Activated CD4-positive, alpha-beta memory T cell treated with anti-CD3 and anti-CD28 coated beads for 36 hours (primary cell): ENCODE results near the gene C12orf60. TPM values are rescaled to one million over a fixed set of nuclear protein-coding genes. Genes with fewer than 3 reads are reported as not detected.

Experiments
- CTCF ChIA-PET: fragments of 350-600 bp; sonication (Branson Sonifier 250); formaldehyde crosslinking; loops from one replicate; lab custom pipeline; 2021; ENCODE audit warnings: antibody characterized with exemption, inconsistent platforms; lab: Charles Lee
- POLR2A ChIA-PET: fragments of 350-600 bp; sonication (Branson Sonifier 250); formaldehyde crosslinking; loops from one replicate; lab custom pipeline; 2021; ENCODE audit warnings: antibody characterized with exemption; lab: Charles Lee
- DNase-seq: peaks from one replicate; pipeline ENCODE4 v3.0.0-alpha.2; 2020
- H3K27ac Mint-ChIP-seq: one replicate; pipeline ENCODE4 v1.8.0; 2021; ENCODE audit warnings: mixed read lengths
- H3K27me3 Mint-ChIP-seq: one replicate; pipeline ENCODE4 v1.8.0; 2021; ENCODE audit warnings: mixed read lengths
- H3K36me3 Mint-ChIP-seq: one replicate; pipeline ENCODE4 v1.8.0; 2021; ENCODE audit warnings: mixed read lengths
- H3K4me1 Mint-ChIP-seq: one replicate; pipeline ENCODE4 v1.8.0; 2021; ENCODE audit warnings: low read depth, mixed read lengths
- H3K4me3 Mint-ChIP-seq: one replicate; pipeline ENCODE4 v1.8.0; 2021; ENCODE audit warnings: mild to moderate bottlenecking, mixed read lengths
- H3K9me3 Mint-ChIP-seq: one replicate; pipeline ENCODE4 v1.8.0; 2021; ENCODE audit warnings: mixed read lengths
- intact Hi-C: fragments of 100-400 bp; cut with micrococcal nuclease; formaldehyde crosslinking; loops from one replicate; pipeline ENCODE4 v1.15.1; 2023
- total RNA-seq, 2 experiments: library from RNA; stranded (reverse); gene quantifications; one replicate each; pipeline ENCODE4 v1.2.3, GENCODE V29; 2021

C12orf60 gene
- total RNA-seq, 2 experiments from 2014 or later: 3.3 to 3.4 TPM

GRCh38 chr12:14836336-14837210, 33.1 kb downstream of the C12orf60 start:
- H3K9me3 Mint-ChIP-seq: no peaks in the 10 kb centered on the region
- H3K4me1 Mint-ChIP-seq: no peaks in the 10 kb centered on the region
- no peaks in the 10 kb centered on the region for H3K36me3 Mint-ChIP-seq
- intact Hi-C loops: no loop called here
- ChIA-PET CTCF (interaction anchor here (0.8 to 1.5 kb wide), 2 partner anchors 9 to 158 kb away, joined by 3 to 7 read pairs; no protein-coding TSS in a partner anchor), POLR2A (no interaction called here)
- peaks cover 16% of the 10 kb centered on the region for H3K27me3 Mint-ChIP-seq
- no peak overlapping the region for H3K27ac Mint-ChIP-seq
- H3K4me3 Mint-ChIP-seq: no peak overlapping the region
- DNase-seq: no peak

- no peak overlapping the region for H3K27ac Mint-ChIP-seq
- intact Hi-C loops: no loop called here
- POLR2A ChIA-PET: no interaction called here
- no peak overlapping the region for H3K4me3 Mint-ChIP-seq
- H3K9me3 Mint-ChIP-seq: no peaks in the 10 kb centered on the region
- no peaks in the 10 kb centered on the region for H3K36me3 Mint-ChIP-seq
- peaks cover 9% of the 10 kb centered on the region for H3K27me3 Mint-ChIP-seq
- CTCF ChIA-PET: interaction anchor here (2.1 kb wide), 1 partner anchor 156 kb away, joined by 6 read pairs; no protein-coding TSS in a partner anchor
- DNase-seq: no peak
- no peaks in the 10 kb centered on the region for H3K4me1 Mint-ChIP-seq
Measured at GRCh38 chr12:14839262-14839661, 35.8 kb downstream of the C12orf60 start.

- CTCF ChIA-PET: interaction anchor here (0.8 to 2.1 kb wide), 2 partner anchors 121 to 155 kb away, joined by 3 to 6 read pairs; no protein-coding TSS in a partner anchor
- Mint-ChIP-seq H3K4me3 (no peak overlapping the region), H3K4me1 (no peaks in the 10 kb centered on the region), H3K9me3 (no peaks in the 10 kb centered on the region), H3K27me3 (peaks cover 9% of the 10 kb centered on the region), H3K36me3 (no peaks in the 10 kb centered on the region), H3K27ac (no peak overlapping the region)
- no peak for DNase-seq
- intact Hi-C loops: no loop called here
- POLR2A ChIA-PET: no interaction called here
Measured at GRCh38 chr12:14840616-14841015, 37.1 kb downstream of the C12orf60 start.

GRCh38 chr12:14841761-14842160, 38.3 kb downstream of the C12orf60 start:
- no peaks in the 10 kb centered on the region for H3K9me3 Mint-ChIP-seq
- ChIA-PET POLR2A (no interaction called here), CTCF (no interaction called here)
- H3K4me1 Mint-ChIP-seq: no peaks in the 10 kb centered on the region
- intact Hi-C loops: no loop called here
- H3K27ac Mint-ChIP-seq: no peak overlapping the region
- DNase-seq: no peak
- no peaks in the 10 kb centered on the region for H3K36me3 Mint-ChIP-seq
- H3K4me3 Mint-ChIP-seq: no peak overlapping the region
- H3K27me3 Mint-ChIP-seq: peaks cover 9% of the 10 kb centered on the region

- Mint-ChIP-seq H3K27me3 (peaks cover 7% of the 10 kb centered on the region), H3K4me3 (no peak overlapping the region), H3K27ac (no peak overlapping the region), H3K9me3 (no peaks in the 10 kb centered on the region), H3K4me1 (no peaks in the 10 kb centered on the region), H3K36me3 (no peaks in the 10 kb centered on the region)
- no peak for DNase-seq
- intact Hi-C loops: no loop called here
- CTCF ChIA-PET: interaction anchor here (7.0 kb wide), 1 partner anchor 152 kb away, joined by 121 read pairs; no protein-coding TSS in a partner anchor
- POLR2A ChIA-PET: no interaction called here
Measured at GRCh38 chr12:14842315-14842714, 38.8 kb downstream of the C12orf60 start.

- no peak within 1 kb of the TSS for H3K27ac Mint-ChIP-seq
- H3K9me3 Mint-ChIP-seq: no peaks in the 10 kb centered on the region
- no peak within 1 kb of the TSS for H3K4me3 Mint-ChIP-seq
- ChIA-PET CTCF (interaction anchor here (2.0 to 7.0 kb wide), 2 partner anchors 151 to 154 kb away, joined by 6 to 121 read pairs; no protein-coding TSS in a partner anchor), POLR2A (no interaction called here)
- DNase-seq: no peak
- intact Hi-C loops: no loop called here
- H3K36me3 Mint-ChIP-seq: no peaks in the 10 kb centered on the region
- peaks cover 6% of the 10 kb centered on the region for H3K27me3 Mint-ChIP-seq
- H3K4me1 Mint-ChIP-seq: no peaks in the 10 kb centered on the region
Measured at GRCh38 chr12:14843425-14843887, 40.0 kb downstream of the C12orf60 start, which contains the start of gene ART4. ART4 (minus strand) TSS chr12:14843526; CDS start chr12:14843113, 413 bp downstream.

- Mint-ChIP-seq H3K27me3 (peaks cover 5% of the 10 kb centered on the region), H3K4me3 (no peak overlapping the region), H3K4me1 (no peaks in the 10 kb centered on the region), H3K27ac (no peak overlapping the region), H3K9me3 (no peaks in the 10 kb centered on the region), H3K36me3 (no peaks in the 10 kb centered on the region)
- DNase-seq: no peak
- POLR2A ChIA-PET: no interaction called here
- CTCF ChIA-PET: interaction anchor here (0.6 to 7.0 kb wide), 8 partner anchors 9 to 425 kb away, joined by 3 to 121 read pairs (median 5); partner anchors contain the start of gene RERG
- intact Hi-C loops: loop anchor here (2.0 kb wide), 1 partner anchor 376 kb away; the partner anchor contains the start of gene RERG
Measured at GRCh38 chr12:14844401-14844800, 40.9 kb downstream of the C12orf60 start.

GRCh38 chr12:14845350-14845750, 41.9 kb downstream of the C12orf60 start:
- Mint-ChIP-seq H3K36me3 (no peaks in the 10 kb centered on the region), H3K4me3 (no peak overlapping the region), H3K9me3 (no peaks in the 10 kb centered on the region), H3K27ac (no peak overlapping the region), H3K27me3 (no peaks in the 10 kb centered on the region), H3K4me1 (no peaks in the 10 kb centered on the region)
- DNase-seq: peak; percentile 43
- ChIA-PET POLR2A (no interaction called here), CTCF (interaction anchor here (0.6 to 7.0 kb wide), 15 partner anchors 8 to 376 kb away, joined by 3 to 121 read pairs (median 4); partner anchors contain the start of gene RERG)
- intact Hi-C loops: loop anchor here (1.0 to 2.0 kb wide), 3 partner anchors 122 to 375 kb away; partner anchors contain the start of gene RERG

- Mint-ChIP-seq H3K9me3 (no peaks in the 10 kb centered on the region), H3K27me3 (no peaks in the 10 kb centered on the region), H3K27ac (no peak overlapping the region), H3K4me1 (no peaks in the 10 kb centered on the region), H3K4me3 (no peak overlapping the region), H3K36me3 (no peaks in the 10 kb centered on the region)
- ChIA-PET CTCF (interaction anchor here (0.5 to 7.0 kb wide), 19 partner anchors 9 to 375 kb away, joined by 3 to 121 read pairs (median 4); partner anchors contain the start of gene RERG), POLR2A (no interaction called here)
- intact Hi-C loops: loop anchor here (2.0 kb wide), 1 partner anchor 55 kb away; no protein-coding TSS in a partner anchor
- no peak for DNase-seq
Measured at GRCh38 chr12:14846042-14846587, 42.6 kb downstream of the C12orf60 start.

- CTCF ChIA-PET: interaction anchor here (1.0 to 7.0 kb wide), 5 partner anchors 124 to 374 kb away, joined by 3 to 121 read pairs (median 10); partner anchors contain the start of gene RERG
- intact Hi-C loops: loop anchor here (2.0 kb wide), 1 partner anchor 54 kb away; no protein-coding TSS in a partner anchor
- Mint-ChIP-seq H3K36me3 (no peaks in the 10 kb centered on the region), H3K9me3 (no peaks in the 10 kb centered on the region), H3K27me3 (no peaks in the 10 kb centered on the region), H3K4me3 (no peak overlapping the region), H3K4me1 (no peaks in the 10 kb centered on the region), H3K27ac (no peak overlapping the region)
- DNase-seq: no peak
- POLR2A ChIA-PET: no interaction called here
Measured at GRCh38 chr12:14846876-14847580, 43.6 kb downstream of the C12orf60 start.

- Mint-ChIP-seq H3K4me3 (no peak overlapping the region), H3K4me1 (no peaks in the 10 kb centered on the region), H3K27me3 (no peaks in the 10 kb centered on the region), H3K9me3 (no peaks in the 10 kb centered on the region), H3K36me3 (no peaks in the 10 kb centered on the region), H3K27ac (no peak overlapping the region)
- intact Hi-C loops: no loop called here
- ChIA-PET POLR2A (no interaction called here), CTCF (interaction anchor here (1.3 to 7.0 kb wide), 4 partner anchors 126 to 372 kb away, joined by 3 to 121 read pairs (median 14); partner anchors contain the start of gene RERG)
- DNase-seq: no peak
Measured at GRCh38 chr12:14849661-14850060, 46.2 kb downstream of the C12orf60 start.
